PFSK-1 (cell line): ENCODE data around the gene AAK1.

Experiments
- FOXP2 ChIP-seq: optimal IDR thresholded peaks from 2 replicates; pipeline ENCODE3; 2011; ENCODE audit warnings: borderline replicate concordance, control low read depth, inconsistent platforms; ENCODE audit not compliant: insufficient read depth; ENCODE audit errors: extremely low read length, extremely low read depth
- POLR2AphosphoS5 ChIP-seq: IDR thresholded peaks from 2 replicates; pipeline ENCODE4 v1.6.1; 2012; ENCODE audit warnings: low read depth, mild to moderate bottlenecking, control low read depth, low read length, moderate library complexity
- SIN3A ChIP-seq: IDR thresholded peaks from 2 replicates; pipeline ENCODE4 v1.6.1; 2012; ENCODE audit warnings: mild to moderate bottlenecking, low read length, moderate library complexity, borderline replicate concordance; ENCODE audit not compliant: insufficient read depth
- TF ChIP-seq, protein P1 (sequence below), 2 experiments: IDR thresholded peaks; 2 replicates each; pipeline versions ENCODE4 v1.6.1 to v1.8.0; 2011 to 2012; ENCODE audit warnings: low read depth in 2 of 2, low read length in 2 of 2, control low read depth in 1 of 2, inconsistent platforms in 1 of 2, mild to moderate bottlenecking in 1 of 2, moderate library complexity in 1 of 2; ENCODE audit not compliant: insufficient read depth in 1 of 2

DNA sequence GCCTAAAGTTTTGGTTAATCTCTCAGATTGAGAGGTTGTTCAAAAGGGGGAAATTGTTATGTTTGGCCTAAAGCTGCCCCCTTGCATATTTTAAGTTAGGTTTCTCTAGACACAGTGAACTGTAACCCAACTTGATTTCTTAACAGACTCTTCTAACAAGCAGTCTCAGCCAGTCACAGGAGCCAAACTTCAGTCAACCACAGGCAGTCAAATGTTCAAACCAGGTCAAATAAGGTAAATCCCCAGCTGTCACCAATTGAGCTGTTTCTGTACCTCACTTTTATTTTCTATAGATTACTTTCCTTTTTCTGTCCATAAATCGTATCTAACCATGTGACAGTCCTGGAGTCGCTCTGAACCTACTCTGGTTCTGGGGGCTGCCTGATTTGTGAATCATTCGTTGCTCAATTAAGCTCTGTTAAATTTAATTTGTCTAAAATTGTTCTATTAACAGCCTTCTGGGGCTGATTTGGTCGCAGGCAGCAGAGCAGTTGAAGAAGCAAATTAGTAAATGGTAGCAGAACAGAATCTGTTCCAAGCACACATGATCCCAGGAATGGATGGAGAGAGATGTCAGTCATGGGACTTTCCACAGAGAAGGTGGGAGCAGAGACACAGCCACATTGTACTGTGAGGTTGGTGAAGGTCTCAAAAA lies 189.9 kb downstream of the AAK1 start:
- TF ChIP-seq POLR2AphosphoS5 (no peak), FOXP2 (no peak), SIN3A (no peak)
- TF ChIP-seq, protein P1, sequence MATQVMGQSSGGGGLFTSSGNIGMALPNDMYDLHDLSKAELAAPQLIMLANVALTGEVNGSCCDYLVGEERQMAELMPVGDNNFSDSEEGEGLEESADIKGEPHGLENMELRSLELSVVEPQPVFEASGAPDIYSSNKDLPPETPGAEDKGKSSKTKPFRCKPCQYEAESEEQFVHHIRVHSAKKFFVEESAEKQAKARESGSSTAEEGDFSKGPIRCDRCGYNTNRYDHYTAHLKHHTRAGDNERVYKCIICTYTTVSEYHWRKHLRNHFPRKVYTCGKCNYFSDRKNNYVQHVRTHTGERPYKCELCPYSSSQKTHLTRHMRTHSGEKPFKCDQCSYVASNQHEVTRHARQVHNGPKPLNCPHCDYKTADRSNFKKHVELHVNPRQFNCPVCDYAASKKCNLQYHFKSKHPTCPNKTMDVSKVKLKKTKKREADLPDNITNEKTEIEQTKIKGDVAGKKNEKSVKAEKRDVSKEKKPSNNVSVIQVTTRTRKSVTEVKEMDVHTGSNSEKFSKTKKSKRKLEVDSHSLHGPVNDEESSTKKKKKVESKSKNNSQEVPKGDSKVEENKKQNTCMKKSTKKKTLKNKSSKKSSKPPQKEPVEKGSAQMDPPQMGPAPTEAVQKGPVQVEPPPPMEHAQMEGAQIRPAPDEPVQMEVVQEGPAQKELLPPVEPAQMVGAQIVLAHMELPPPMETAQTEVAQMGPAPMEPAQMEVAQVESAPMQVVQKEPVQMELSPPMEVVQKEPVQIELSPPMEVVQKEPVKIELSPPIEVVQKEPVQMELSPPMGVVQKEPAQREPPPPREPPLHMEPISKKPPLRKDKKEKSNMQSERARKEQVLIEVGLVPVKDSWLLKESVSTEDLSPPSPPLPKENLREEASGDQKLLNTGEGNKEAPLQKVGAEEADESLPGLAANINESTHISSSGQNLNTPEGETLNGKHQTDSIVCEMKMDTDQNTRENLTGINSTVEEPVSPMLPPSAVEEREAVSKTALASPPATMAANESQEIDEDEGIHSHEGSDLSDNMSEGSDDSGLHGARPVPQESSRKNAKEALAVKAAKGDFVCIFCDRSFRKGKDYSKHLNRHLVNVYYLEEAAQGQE (IDR thresholded peaks at IDR 0.05; ENCODE audit: insufficient read depth in 1 of 2, low read depth in 2 of 2, low read length in 2 of 2), result no peak
